A673 (cell line): Measurements from ENCODE around the gene RPGRIP1.
"Not testable (repeated sequence)": the region's sequence is repeated elsewhere in the genome, so short reads cannot be mapped to it uniquely, and the experiment has no call there.

Source experiments
- CTCF ChIP-seq: fragments of 300-800, 200-600 bp; sonication (generic); conservative IDR thresholded peaks from 2 replicates; pipeline ENCODE4 v1.5.1; 2017; ENCODE audit warnings: low read depth, mild to moderate bottlenecking, antibody characterized with exemption, low read length, moderate library complexity, mixed read lengths
- EZH2 ChIP-seq: fragments of 200-600 bp; sonication (generic); IDR thresholded peaks from 2 replicates; pipeline ENCODE4 v1.6.1; 2017; ENCODE audit warnings: borderline replicate concordance, low read depth, mild to moderate bottlenecking, mixed read lengths, antibody characterized with exemption, low read length; ENCODE audit not compliant: poor library complexity, severe bottlenecking

DNA sequence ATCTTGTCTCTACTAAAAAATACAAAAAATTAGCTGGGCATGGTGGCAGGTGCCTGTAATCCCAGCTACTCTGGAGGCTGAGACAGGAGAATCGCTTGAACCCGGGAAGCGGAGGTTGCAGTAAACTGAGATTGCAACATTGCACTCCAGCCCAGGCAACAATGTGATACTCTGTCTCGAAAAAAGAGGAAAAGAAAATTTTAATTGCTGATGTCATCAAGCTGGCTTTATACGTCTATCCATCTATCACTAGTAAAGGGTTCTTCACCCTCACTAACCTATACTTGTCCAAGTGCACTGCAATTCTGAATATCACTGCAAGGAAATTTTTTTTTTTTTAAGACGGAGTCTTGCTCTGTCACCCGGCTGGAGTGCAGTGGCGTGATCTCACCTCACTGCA is 2.0 kb downstream of the RPGRIP1 start:
- not testable (repeated sequence) for TF ChIP-seq CTCF, EZH2
